Effector memory CD4-positive, alpha-beta T cell (primary cell): ENCODE data around the gene RNU2-63P.

ENCODE experiments used
- DNase-seq, 3 donors: peaks; one replicate each; pipeline ENCODE4 v3.0.0-alpha.2; 2020
- H3K27ac ChIP-seq: 2 replicates; pipeline ENCODE4 v1.7.0; 2013; ENCODE audit warnings: mild to moderate bottlenecking, low read length, moderate library complexity; ENCODE audit not compliant: insufficient read depth, poor library complexity, severe bottlenecking
- H3K27me3 ChIP-seq: replicated peaks from 2 replicates; pipeline ENCODE4 v1.7.0; 2013; ENCODE audit warnings: mild to moderate bottlenecking, low read length; ENCODE audit not compliant: insufficient read depth, control insufficient read depth, poor library complexity, severe bottlenecking
- H3K36me3 ChIP-seq: 2 replicates; pipeline ENCODE4 v1.7.0; 2013; ENCODE audit warnings: mild to moderate bottlenecking, low read length, moderate library complexity; ENCODE audit not compliant: control insufficient read depth, insufficient read depth
- H3K4me1 ChIP-seq: 2 replicates; pipeline ENCODE4 v1.7.0; 2013; ENCODE audit warnings: low read length, mild to moderate bottlenecking; ENCODE audit not compliant: control insufficient read depth, insufficient read depth, poor library complexity, severe bottlenecking
- H3K4me3 ChIP-seq: 2 replicates; pipeline ENCODE4 v1.7.0; 2013; ENCODE audit warnings: low read length, low read depth, mild to moderate bottlenecking; ENCODE audit not compliant: insufficient read depth, poor library complexity, severe bottlenecking
- H3K9me3 ChIP-seq: 2 replicates; pipeline ENCODE4 v1.7.0; 2013; ENCODE audit warnings: mild to moderate bottlenecking, low read length, moderate library complexity; ENCODE audit not compliant: control insufficient read depth
- total RNA-seq, 3 donors: gene quantifications; one replicate each; lab custom pipeline; 2026; lab: John Stamatoyannopoulos, UW

Gene RNU2-63P
- 2.4 to 29.1 (median 5.0) reads per million in 3 donors for total RNA-seq

DNA sequence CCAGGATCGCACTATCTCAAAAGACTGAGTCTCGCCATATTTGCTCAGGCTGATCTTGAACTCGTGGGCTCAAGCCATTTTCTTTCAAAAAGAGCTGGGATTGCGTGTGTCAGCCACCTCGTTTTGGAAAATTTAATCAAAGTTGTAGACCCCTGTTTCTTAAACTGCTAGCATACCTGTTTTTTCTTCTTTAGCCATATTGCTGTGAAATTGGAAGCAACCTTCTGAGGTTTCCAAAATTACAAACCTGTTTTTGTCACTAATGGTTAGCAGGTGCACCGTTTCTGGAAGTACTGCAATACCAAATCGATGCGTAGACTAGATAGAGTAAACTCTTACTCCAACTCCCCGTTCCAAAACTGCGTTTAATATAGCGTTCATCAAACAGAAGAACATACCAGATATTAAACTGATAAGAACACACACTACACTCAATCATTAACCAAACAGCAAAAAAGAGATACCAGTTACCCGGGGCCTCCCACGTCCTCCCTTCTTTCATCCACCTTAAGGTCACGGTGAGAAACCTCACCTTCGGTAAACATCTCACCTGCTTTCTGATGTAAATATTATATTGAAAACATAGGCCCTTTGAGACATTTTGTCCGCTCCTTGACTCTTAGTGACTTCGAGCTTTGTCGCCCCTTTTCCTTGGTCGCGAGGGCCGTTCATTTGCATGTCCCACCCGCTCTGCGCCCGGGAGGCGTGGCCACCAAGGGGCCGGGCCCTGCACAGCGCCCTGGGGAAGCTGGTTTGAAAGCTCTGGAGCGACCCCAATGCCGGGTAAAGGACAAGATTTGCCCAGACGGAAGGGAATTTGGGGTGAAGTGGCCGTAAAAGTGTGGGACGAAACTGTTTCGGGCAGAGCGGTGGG is at the start of gene RNU2-63P:
Gene RNU2-63P (minus strand): TSS at position 462 of the 874 bp plus-strand sequence.
- Histone ChIP-seq H3K27me3 (no peaks in the 10 kb centered on the region), H3K4me3 (peak within 1 kb of the TSS; percentile 81), H3K4me1 (peaks cover 4% of the 10 kb centered on the region), H3K36me3 (no peaks in the 10 kb centered on the region), H3K27ac (peak within 1 kb of the TSS; percentile 84), H3K9me3 (no peaks in the 10 kb centered on the region)
- DNase-seq = peak; percentile 46 to 70 (median 58)

DNA sequence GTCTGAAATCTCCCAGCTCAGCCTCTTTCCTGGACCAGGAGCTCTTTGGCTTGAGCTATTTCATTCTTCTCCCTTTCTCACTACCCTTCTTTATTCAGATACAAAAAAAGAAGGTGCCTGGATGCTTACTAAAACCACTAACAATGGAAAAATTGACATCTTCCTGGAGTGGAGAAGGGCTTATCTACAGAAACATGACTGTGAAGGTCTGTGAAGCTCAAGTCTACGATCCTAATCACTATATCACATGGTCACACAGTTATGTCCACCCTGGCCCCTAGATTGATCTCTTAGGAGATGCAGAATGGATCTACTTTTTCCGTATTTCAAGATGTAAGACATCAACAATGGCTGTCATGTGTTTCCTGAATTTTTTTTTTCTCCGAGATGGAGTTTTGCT is 44.9 kb upstream of the RNU2-63P start:
- Histone ChIP-seq H3K36me3 (no peaks in the 10 kb centered on the region), H3K4me3 (no peak overlapping the region), H3K27me3 (no peaks in the 10 kb centered on the region), H3K9me3 (no peaks in the 10 kb centered on the region), H3K27ac (no peak overlapping the region), H3K4me1 (no peaks in the 10 kb centered on the region)
- DNase-seq = no peak

GRCh38 chr2:88060907-88061275 is 44.5 kb upstream of the RNU2-63P start:
- H3K4me1 ChIP-seq = no peaks in the 10 kb centered on the region

DNA sequence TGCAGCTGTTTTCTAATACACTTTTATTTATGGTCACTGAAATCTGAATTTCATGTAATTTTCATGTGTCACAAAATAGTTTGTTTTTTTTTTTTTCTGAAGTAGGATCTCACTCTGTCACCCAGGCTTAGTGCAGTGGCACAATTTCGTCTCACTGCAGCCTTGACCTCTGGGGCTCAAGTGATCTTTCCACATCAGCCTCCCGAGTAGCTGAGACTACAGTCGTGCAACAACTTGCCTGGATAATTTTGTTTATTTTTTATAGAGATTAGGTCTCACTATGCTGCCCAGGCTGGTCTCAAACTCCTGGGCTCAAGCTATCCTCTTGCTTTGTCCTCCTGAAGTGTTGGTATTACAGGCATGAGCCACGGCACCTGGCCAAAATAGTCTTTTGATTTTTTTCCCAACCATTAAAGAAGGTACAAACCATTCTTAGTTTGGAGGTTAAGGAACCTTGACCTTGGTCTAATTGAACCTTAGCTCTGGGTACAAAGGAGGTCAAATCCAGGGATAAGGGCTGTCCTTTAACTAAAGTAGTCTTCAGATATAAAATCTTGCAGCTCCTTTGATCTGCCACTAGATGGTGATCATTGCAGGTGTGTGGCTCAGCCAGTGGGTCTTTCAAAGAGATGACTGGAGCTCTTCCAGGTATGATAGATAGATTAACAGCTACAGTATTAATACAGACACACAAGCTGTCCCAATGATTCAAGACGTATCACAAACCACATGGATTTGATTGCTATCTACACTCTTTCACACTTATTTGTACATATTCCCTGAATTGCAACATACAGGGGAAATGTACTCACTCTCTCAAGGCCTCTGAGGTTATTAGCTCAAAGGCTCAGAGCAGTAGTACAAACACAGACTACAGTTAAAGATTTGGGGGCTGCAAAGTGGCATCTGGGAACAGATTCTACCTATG is 43.9 kb upstream of the RNU2-63P start:
- no peak for DNase-seq
- H3K9me3 ChIP-seq = no peaks in the 10 kb centered on the region
- H3K4me1 ChIP-seq = no peaks in the 10 kb centered on the region
- no peaks in the 10 kb centered on the region for H3K27me3 ChIP-seq
- H3K36me3 ChIP-seq = no peaks in the 10 kb centered on the region
- no peak overlapping the region for H3K4me3 ChIP-seq
- no peak overlapping the region for H3K27ac ChIP-seq

More at GRCh38 chr2:88060907-88061275, 44.5 kb upstream of the RNU2-63P start:
- Histone ChIP-seq H3K27me3 (no peaks in the 10 kb centered on the region), H3K36me3 (no peaks in the 10 kb centered on the region), H3K4me3 (no peak overlapping the region), H3K9me3 (no peaks in the 10 kb centered on the region), H3K27ac (no peak overlapping the region)
- no peak for DNase-seq

GRCh38 chr2:88058191-88058590 is 41.8 kb upstream of the RNU2-63P start:
- peaks cover 9% of the 10 kb centered on the region for H3K4me1 ChIP-seq
- H3K27me3 ChIP-seq = no peaks in the 10 kb centered on the region
- no peak for DNase-seq
- H3K4me3 ChIP-seq = no peak overlapping the region
- H3K9me3 ChIP-seq = no peaks in the 10 kb centered on the region
- H3K27ac ChIP-seq = no peak overlapping the region
- no peaks in the 10 kb centered on the region for H3K36me3 ChIP-seq

DNA sequence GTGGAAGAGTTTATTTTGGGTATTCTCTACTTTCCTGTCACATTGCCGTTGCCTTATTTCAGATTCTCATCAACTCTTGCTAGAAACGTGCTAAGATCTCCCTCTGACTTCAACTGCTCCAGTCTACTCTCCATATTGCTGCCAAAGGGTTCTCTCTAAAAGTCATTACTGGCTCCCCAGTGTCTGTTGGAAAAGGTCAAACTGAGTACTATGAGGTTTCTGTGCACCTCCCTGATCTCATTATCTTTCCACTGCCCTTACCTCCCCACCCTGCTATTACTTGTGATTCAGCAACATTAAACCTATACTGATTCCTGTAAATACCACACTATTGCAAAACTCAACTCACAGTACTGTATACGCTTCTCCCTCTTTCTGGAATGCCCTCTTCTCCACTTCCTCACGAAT is 41.1 kb upstream of the RNU2-63P start:
- no peaks in the 10 kb centered on the region for H3K9me3 ChIP-seq
- no peak overlapping the region for H3K4me3 ChIP-seq
- DNase-seq = no peak
- H3K27me3 ChIP-seq = no peaks in the 10 kb centered on the region
- no peak overlapping the region for H3K27ac ChIP-seq
- H3K36me3 ChIP-seq = no peaks in the 10 kb centered on the region
- H3K4me1 ChIP-seq = peaks cover 9% of the 10 kb centered on the region

DNA sequence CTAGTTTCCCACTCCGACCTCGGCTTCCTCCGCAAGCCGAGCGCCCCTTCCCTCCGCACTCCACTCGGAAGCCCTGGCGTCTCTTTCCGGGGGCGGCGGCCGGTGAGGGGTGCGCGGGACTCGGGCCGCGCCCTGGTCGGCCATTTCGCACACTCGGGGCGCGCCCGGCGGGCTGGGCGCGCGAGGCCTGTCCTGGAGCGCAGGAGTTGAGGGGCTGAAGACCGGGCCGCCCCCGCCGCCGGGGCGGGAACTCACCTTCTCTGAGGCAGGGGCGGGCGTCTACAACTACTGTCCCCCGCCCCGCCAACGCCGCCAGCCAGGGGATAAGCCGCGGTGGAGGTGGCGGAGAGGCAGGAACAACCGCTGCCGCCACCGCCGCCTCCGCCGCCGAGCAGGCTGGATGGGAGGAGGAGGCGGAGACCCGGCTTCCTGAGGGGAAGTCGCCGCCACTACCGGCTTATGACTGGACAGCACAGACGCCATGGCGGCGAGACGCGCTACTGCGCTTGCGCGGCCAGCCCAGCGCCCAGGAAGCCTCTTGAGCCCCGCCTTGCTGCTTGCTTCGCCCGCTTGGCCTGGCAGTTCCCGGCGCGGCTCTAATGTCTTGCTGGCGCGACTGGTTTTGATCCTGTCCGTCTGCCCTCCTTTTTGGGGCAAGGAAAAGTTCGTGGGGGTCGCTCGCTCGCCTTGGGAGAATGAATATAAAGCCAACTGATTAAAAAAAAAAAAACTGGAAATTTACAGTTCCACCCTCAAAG is 39.2 kb upstream of the RNU2-63P start, which contains the start of gene KRCC1:
Gene KRCC1 (minus strand): TSS at position 413 of the 758 bp plus-strand sequence. CDS start 27,220 bp downstream, outside the sequence.
- H3K27ac ChIP-seq = peak within 1 kb of the TSS; percentile 92
- H3K36me3 ChIP-seq = no peaks in the 10 kb centered on the region
- no peaks in the 10 kb centered on the region for H3K27me3 ChIP-seq
- no peaks in the 10 kb centered on the region for H3K9me3 ChIP-seq
- peaks cover 9% of the 10 kb centered on the region for H3K4me1 ChIP-seq
- peak within 1 kb of the TSS; percentile 84 for H3K4me3 ChIP-seq
- peak; percentile 92 to 95 (median 93) for DNase-seq

DNA sequence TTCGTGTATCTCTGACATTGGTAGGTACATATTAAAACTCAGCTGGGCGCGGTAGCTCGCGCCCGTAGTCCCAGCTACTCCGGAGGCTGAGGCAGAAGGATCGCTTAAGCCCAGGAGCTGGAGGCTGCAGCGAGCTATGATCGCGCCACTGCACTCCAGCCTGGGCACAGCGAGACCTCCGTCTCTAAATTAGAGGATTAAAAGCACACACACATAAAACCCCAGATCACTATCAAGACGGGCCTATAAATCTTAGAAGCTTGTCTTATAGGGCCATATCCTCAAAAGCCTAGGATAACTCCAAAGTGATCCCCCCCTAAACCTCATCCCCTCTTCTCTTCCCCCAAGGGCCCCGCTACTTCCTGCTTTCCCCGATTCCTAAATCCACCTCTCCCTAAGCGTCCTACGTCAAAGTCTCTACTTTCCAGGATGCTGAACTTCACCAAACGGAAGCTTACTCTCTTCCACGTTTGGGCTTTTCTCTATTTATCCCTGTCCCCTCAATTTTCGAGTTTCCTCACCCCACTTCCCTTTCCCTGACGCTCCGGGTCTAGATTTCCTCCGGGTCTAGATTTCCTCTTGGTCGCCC is 38.5 kb upstream of the RNU2-63P start:
- H3K27me3 ChIP-seq = no peaks in the 10 kb centered on the region
- H3K27ac ChIP-seq = peak overlapping the region; percentile 92
- H3K4me3 ChIP-seq = peak overlapping the region; percentile 84
- no peaks in the 10 kb centered on the region for H3K9me3 ChIP-seq
- H3K36me3 ChIP-seq = no peaks in the 10 kb centered on the region
- no peak for DNase-seq
- H3K4me1 ChIP-seq = peaks cover 9% of the 10 kb centered on the region
